HUDEP-2 (cell line): ENCODE data around the gene SECISBP2L.
"Not testable (repeated sequence)": the region's sequence is repeated elsewhere in the genome, so short reads cannot be mapped to it uniquely, and the experiment has no call there.

Source experiments
- DNase-seq, 76 experiments: peaks; one replicate each; lab custom pipeline; 2025; ENCODE audit not compliant: unreplicated experiment in 76 of 76; lab: John Stamatoyannopoulos, UW

The SECISBP2L gene

DNA sequence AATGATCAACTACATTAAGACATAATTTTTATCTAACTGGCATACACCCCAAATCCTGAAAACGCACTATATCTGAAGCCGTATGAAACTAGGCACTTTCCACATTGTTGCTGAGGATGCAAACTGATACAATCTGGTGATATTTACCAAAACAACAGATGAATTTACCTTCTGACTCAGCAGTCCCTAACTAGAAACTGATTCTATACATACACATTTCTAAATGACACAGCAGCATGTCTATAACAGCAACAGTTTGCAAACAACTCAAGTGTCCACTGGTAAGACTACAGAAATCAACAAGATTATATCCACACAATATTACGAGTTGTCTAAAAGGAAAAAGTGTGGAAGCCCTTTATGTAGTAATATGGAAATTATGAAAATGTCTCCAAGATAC, 22.9 kb downstream of the SECISBP2L start:
- DNase-seq: no peak

DNA sequence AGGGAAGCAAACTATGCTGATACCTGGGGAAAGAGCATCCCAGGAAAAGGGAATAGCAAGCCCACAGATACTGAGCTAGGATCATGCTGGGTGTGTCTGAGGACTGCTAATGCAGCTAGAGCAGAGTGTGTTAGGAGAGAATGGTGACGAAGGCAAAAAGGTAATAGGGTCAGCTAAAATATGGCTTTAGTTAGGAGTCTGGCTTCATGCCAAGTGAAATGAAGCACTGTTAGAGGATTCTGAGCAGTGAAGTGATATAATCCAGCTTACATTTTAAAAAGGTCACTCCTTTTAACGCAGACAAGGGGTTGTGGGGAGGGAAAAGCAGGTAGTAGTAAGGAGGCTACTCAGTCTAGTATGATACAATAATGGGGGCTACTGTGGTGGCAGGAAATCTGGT, 30.4 kb downstream of the SECISBP2L start:
- no peak for DNase-seq

DNA sequence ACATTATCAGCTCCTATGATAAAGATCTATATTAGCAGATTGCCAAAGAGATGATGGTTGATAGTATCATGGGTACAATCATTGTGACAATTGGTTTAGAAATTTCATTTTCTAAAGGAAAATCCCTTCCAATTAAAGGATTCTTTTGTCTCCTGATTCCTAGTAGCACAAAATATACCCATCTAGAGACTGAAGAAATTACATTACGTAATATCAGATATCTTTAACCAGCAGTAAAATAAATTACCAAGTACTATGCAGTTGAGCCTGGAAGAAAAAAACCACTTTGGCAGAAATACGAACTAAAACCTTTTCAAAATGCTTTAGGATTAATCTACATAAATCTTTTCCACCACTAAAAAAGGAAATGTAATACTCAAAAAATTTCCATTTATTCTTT, 46.9 kb downstream of the SECISBP2L start:
- no peak for DNase-seq

DNA sequence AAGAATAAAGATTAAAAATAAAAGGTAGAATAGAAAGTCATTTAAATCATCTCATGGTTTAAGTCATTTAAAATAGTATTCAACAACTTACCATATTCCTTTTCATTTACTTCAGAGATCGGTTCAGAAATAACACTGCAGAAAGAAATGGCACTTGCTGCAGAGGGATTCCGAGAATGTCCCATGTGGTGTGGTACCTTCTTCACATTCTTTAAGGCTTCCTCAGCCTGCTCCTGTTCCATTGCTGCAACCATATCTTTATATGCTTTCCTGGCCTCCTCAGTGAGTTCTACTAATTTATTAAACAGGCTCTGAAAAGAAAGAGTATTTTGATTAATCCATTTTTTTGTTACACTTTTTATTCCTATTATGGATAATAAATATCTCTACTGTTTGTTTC, 50.0 kb downstream of the SECISBP2L start:
- no peak for DNase-seq

DNA sequence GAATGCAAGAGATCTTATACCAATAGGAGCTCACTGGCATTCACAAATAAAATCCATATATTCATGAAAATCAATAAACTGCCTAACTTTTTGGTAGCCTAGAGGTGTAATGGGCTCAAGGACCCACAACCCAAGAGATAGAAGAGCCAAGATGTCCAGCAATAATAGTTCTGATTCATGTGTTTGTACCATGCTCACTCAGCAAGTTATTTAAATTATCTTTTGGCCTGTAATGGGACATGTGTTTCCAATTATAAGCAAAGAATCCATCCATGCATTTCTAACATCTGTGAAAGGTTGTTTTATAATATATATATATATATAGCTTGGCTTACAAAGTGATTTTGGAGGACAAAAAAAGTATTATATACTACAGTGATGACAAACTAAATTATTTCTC, 52.9 kb downstream of the SECISBP2L start:
- DNase-seq: no peak

DNA sequence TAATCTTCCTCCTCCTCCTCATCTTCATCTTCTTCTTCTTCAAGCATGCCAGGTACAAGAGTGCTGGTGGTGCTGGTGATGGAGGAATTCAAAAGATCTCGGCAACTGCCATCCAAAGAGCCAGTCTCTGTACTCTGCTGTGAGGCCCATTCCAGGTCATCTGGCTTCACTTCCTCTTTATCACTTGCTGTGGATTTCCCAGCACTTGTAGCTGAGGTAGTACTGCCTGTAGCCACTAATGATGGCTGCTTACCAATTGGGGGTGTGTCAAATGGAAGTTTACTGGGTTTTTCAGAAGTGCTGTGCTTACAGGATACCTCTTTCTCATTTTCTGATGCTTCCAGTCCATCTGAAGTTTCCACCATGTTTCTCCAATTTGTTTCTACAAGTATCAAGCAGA, 53.7 kb downstream of the SECISBP2L start:
- DNase-seq: peak in 2 of 76 experiments; percentile 4 to 5

DNA sequence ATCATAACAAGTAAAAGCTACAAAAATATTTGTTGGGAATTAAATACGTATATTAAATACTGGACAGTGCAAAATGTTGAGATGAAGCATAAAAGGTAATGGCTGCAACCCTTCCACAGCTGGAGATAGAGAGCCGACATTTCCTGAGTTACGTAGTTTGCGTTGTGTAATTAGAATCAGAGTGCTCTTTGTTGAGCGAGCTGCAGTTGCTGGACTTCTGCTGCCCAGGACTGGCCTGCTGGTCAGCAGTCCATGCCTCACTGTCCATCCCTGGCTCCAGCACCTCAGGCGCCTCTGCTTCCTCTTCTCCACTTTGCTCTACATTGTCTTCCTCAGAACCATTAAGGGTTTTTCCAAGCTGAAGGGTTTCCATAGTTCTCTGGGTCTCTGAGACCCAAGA, 54.1 kb downstream of the SECISBP2L start:
- DNase-seq: no peak

DNA sequence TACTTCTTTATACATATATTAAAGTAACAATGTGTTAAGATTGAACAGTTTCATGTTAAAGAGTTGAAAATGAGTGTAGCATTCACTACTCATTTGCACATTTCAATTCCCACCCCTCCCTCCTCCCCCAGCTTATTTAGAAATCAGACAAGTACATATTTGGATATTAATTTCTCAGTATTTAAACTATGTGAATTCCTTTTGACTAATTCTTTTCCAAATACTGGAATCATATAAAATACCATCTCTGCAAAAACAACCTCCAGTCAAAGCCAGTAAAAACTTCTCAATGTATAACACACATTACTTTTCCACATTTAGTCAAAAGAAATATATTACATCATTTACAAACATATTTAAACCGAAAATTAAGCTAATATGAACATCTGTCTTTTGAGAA, 57.1 kb downstream of the SECISBP2L start:
- DNase-seq: no peak

DNA sequence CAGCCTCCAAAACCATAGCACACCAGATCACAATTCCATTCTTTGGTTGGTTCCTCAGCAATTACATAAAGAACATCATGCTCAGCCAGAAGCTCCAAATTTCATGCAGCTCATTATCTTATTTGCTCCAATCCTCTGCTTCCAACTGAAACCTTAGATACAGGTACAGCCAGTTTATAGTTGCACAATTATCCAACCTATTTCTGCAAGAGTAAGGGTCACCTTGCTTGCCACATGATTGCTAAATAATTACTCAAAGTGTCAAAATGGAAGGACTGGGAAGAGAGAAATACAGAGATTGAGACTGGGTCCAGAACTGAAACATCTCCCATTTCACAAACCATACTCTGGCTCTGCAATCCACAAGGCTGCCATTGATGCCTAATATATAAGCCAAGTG, 59.1 kb downstream of the SECISBP2L start:
- no peak for DNase-seq

DNA sequence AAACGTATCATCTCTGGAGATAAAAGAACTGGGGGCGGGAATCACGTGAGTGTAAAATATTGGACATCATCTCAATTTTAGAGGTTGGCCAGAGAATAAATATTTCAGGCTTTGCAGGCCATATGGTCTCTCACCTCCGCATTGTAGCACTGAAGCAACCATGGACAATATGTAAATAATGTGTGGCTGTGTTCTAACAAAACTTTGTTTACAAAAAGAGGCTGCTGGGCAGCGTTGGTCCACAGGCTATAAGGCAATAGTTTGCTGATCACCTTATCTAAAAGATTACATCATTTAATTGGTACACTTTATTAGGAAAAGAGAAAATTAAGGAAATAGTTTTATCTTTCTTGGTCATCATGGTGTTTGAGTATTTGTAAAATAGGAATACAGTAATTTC, 60.0 kb downstream of the SECISBP2L start:
- no peak for DNase-seq

DNA sequence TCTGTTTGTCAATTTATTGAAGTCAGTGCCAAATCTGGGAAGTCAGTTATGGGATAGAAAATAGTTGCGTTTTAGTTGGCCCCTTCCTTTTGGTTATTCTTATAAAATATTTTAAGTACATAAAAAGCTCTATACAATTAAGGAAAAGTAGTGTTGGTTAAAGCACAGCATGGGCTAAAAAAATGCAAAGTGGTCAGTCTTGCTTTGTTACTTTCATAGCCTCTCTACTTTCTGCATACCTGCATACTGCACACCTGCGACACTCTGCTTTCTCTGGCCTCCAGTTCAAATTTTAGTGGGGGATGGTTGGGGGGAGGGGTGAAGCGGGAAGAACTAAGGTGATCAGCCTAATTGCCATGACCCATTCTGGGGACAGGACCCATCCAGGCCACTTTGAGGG, 60.7 kb downstream of the SECISBP2L start:
- no peak for DNase-seq

DNA sequence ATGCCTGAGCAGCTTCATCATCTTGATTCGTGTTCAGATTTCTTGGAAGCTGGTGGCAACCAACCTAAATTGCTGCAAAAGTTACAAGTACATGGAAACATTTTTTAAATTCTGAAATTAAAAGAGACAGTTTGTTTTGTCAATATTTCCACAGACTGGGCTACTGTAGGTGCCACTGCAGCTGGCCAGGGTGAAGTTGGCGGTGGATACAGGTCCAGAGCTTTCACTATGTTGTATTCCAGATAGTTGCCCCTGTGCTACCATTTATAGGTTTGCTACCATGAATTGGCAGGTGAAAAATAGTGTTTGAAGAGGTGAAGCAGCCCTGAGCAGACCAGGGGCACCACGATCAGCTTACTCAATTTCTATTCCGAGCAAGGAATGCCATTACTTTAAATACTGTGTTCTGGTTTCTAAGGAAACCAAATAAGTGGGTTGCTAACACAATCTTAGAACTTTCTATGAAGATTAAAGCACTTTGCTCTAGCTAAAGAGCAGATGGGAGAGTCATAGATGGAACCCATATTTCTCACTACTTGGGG, 61.4 kb downstream of the SECISBP2L start:
- no peak for DNase-seq

DNA sequence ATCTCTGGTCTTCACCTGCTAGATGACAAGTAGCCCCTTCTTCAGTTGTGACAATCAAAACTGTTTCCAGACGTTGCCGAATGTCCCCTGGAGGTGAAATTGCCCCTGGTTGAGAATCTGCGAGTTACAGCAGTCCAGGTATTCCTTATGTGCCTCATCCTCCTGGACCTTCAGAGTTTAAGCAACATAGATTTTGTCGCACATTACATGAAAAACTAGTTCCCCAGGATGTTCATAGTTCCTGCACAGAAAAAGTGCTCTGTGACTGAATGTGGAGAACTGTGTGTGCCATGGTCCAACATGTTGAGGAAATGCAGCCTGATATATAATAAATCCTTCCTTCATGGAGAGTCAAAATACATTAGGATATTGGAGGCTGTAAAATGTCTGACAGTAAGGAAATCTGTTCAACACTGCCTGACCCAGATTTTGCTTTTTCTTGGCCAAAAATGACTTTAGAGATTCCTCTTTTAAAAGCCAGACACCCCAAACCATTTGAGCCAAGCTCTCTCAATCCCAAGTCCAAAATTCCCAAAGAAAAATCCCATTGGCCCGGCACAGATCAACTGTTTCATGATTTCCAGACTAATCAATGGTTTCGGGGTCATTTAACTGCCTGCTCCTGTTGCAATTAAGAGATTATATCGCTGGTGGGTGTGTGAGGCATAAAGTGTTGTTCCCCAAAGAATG, 62.1 kb downstream of the SECISBP2L start:
- DNase-seq: no peak

DNA sequence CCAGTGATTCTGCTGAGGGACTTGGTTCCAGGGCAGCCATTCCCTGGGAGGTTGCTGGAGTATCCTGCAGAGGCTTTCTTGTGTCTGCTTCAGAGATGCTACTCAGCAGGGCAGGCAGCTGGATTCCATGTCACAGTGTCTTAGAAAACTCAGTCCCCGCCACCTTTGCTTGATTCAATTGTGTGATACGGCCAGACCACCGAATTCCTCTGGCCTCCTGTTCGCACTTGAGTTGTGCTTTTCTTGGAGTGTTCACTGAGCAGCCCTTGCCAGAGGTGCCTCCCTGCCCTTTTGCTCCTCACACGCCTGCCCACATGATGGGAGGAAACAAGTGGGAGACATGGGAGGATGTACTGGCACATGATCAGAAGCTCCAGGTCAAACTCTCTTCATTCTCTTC, 62.9 kb downstream of the SECISBP2L start:
- no peak for DNase-seq

DNA sequence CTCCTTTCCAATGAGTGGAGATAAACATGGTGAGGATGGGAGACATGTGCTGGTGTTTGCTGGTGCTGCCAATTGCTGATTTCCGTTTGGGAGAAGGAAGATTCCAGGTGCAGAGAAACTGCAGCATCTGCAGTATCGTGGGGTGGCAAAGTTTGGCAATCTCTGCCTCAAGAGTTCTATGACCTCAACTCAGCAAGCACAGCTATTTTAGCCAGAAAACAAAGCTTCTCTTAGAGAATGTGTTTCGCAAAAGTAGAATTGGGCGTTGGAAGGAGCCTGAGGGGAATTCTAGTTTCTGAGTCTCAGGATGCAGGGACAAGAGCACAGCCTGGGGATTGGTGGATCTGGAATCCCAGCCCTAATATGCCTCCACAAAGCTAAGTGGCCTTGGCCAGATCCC, 64.3 kb downstream of the SECISBP2L start:
- DNase-seq: no peak

DNA sequence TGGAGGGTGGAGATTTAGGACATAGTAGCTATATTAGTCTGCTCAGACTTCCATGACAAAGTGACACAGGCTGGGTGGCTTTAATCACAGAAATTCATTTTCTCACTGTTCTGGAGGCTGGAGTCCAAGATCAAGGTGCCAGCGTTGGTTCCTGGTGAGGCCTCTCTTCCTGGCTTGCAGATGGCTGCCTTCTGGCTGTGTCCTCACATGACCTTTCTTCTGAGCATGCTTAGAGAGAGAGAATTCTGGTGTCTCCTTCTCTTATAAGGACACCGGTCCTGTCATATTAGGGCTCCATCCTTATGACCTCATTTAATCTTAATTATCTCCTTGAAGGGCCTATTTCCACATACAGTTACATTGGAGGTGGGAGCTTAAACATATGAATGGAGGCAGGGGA, 67.6 kb downstream of the SECISBP2L start:
- no peak for DNase-seq

DNA sequence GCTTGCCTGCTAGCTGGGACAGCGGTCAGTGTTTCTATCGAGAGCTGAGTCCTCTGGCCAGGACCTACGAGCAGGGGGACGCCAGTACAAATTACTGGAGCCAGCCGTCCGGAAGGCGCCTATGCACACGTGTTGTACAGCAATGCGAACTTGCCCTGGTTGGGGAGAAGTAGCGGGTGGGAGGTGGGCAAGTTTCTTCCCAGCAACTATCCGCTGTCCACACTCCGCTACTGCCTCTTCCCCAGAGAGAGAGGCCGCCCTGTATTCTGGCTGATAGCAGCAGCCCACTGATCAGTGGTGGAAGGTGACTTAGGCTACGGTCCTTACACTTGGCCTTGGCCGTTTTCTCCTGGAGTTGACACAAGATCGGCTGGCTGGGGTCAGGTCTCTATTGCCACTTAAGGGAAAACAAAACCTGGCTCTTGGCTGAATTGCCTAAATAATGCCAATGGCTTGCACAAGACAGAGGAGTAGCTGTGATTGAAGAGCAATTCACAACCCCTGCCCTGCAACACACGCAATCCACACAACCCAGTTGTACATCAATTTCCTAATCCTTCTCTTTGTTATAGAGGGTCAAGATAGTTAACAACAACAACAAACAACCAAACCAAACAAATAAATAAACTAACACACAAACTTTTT, 69.7 kb downstream of the SECISBP2L start:
- no peak for DNase-seq

DNA sequence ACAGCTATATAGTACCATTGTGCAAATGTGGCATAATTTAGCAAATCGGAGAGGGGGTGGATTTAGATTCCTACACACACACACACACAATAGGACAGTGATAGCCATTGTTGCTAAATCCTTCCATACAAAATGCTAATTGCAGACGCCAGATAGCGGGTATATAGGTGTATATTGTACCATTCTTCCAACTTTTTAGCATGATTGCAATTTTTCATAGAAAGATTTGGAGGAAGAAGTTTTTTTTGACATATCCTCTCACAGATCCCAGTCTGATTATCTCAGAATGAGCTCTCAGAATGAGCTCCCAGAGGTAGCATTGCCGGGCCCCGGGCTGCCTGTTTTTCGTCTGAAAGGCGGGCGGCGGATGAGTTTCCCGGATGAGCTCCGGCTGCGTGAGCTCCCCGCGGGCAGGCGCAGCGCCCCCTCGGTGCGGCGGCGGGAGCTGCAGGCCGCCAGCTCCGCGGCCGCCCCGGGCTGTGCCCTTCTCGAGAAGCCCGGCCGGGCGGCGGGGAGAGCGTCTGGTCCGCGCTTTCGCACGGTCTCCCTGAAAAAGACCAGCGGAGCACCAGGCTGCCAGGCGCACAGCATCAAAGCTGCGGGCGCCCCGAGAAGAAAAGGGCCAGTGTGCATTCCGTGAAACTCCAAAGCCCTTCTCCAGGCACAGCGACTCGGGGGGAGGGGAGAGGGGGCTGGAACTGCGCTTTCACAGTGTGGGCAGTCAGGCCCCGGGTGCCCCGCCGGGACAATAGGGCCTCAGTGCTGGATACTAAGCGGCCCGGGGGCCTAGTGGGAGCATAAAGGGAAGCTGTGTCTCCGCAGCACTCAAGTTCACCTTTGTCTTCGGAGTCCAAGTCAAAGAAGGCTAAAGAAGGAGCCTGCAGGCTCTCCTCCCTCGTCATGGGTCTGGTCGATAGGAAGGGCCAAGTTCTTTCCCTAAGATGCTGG, 70.5 kb downstream of the SECISBP2L start:
- DNase-seq: peak in 71 of 76 experiments; percentile 8 to 79 (median 60)

DNA sequence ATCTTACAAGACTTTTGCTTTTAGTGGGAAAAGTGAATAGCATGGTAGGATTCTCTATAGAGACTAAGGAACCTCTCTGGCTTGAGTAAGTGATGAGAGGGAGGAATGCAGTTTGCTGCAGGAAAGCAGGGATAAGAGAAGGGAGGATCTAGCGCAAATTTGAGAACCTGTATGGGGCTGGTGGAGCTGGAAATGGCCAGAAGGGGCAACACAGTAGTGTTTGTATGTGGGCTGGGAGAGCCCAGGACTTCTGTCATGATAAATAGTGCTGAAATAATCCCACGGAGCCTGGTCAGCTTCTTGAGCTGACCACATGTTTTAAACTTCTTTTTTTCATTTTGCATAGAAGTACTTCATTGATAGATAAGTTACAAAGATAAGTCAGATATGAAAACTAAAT, 71.4 kb downstream of the SECISBP2L start:
- no peak for DNase-seq

DNA sequence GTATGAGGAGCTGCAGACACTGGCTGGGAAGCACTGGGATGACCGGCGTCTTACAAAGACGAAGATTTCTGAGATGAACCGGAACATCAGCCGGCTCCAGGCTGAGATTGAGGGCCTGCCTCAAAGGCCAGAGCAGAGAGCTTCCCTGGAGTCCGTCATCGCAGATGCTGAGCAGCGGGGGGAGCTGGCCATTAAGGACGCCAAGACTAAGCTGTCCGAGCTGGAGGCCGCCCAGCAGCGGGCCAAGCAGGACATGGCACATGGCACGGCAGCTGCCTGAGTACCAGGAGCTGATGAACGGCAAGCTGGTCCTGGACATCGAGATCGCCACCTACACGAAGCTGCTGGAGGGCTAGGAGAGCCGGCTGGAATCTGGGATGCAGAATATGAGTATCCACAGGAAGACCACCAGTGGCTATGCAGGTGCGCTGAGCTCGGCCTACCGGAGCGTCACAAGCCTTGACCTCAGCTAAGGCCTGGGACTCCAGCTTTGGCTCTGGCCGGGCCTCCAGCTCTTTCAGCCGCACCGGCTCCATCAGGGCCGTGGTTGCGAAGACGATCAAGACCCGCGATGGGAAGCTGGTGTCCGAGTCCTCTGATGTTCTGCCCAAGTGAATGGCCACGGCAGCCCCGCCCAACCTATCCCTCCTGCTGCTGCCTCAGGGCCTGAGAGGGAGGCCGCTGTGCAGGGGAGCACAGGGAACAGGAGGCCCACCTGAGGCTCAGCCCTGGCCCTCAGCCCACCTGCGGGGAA, 73.3 kb downstream of the SECISBP2L start:
- no peak for DNase-seq

DNA sequence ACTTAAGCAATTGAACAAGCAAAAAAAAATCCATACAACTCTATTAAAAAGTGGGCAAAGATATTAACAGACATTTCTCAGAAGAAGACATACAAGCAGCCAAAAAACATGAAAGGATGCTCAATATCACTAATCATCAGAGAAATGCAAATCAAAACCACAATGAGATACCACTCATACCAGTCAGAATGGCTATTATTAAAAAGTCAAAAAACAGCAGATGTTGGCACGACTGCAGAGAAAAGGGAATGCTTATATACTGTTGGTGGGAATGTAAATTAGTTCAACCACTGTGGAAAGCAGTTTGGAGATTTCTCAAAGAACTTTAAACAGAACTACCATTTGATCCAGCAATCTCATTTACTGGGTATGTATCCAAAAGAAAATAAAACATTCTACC, 75.3 kb downstream of the SECISBP2L start:
- DNase-seq: not testable (repeated sequence)
